GM12801 (cell line): Measurements from ENCODE around the gene PTPRK.

Experiments
- TF ChIP-seq, protein P1 (sequence below): IDR thresholded peaks from one replicate; pipeline ENCODE4 v1.5.1; 2011; ENCODE audit warnings: control low read depth; ENCODE audit not compliant: insufficient read length; ENCODE audit errors: extremely low read depth

The PTPRK gene

DNA sequence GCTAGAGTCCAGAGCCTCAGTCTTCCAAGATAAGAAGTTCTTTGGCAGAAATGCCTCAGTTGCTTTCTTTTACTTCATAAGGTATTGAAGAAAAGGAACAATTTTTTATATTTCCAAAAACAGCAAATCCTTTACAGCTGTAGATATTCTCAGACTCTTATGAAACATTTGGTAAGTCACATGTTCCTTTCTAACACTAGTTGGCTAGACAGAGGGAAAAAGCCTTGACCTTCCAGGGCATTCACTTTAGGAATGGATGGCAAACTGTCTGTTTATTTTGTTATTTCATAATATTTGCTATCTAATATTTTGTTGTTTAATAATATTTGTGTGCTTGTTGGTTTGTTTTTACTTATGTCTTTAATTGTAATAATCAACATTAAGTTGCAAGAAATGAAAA is 140.8 kb downstream of the PTPRK start:
- TF ChIP-seq, protein P1, sequence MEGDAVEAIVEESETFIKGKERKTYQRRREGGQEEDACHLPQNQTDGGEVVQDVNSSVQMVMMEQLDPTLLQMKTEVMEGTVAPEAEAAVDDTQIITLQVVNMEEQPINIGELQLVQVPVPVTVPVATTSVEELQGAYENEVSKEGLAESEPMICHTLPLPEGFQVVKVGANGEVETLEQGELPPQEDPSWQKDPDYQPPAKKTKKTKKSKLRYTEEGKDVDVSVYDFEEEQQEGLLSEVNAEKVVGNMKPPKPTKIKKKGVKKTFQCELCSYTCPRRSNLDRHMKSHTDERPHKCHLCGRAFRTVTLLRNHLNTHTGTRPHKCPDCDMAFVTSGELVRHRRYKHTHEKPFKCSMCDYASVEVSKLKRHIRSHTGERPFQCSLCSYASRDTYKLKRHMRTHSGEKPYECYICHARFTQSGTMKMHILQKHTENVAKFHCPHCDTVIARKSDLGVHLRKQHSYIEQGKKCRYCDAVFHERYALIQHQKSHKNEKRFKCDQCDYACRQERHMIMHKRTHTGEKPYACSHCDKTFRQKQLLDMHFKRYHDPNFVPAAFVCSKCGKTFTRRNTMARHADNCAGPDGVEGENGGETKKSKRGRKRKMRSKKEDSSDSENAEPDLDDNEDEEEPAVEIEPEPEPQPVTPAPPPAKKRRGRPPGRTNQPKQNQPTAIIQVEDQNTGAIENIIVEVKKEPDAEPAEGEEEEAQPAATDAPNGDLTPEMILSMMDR, result no peak

DNA sequence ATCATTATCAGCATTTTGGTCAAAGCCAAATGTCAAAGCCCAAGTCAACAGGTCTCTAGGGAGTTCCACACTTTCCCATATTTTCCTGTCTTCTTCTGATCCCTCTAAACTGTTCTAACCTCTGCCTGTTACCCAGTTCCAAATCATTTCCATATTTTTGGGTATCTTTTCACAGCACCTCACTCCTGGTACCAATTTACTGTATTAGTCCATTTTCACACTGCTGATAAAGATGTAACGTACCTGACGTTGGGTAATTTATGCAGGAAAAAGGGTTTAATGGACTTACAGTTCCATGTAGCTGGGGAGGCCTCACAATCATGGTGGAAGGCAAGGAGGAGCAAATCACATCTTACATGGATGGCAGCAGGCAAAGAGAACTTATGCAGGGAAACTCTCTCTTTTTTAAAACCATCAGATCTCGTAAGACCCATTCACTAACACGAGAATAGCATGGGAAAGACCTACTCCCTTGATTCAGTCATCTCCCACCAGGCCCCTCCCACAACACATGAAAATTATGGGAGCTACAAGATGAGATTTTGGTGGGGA is 143.4 kb downstream of the PTPRK start:
- TF ChIP-seq, protein P1, result no peak

DNA sequence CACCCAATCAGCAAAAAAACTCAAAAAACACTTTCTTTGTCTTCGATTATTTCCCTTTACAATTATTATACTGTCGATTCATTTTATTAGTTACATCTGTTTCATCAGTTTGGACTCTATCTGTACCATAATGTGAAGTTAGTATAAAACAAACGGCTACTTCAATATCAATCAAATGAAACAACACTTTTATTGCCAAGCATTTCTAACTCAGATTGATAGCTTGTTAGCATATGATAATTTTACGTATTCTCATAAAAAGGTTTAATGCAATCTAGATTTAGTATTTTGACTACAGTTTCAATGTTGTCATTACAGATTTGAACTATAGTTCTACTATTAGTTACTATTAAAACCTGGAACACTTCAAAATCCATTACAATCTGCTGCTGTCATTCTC is 149.3 kb downstream of the PTPRK start:
- TF ChIP-seq, protein P1, result no peak

- TF ChIP-seq, protein P1, result no peak
Measured at GRCh38 chr6:128370072-128370471, 150.3 kb downstream of the PTPRK start.

GRCh38 chr6:128368213-128368944 is 152.0 kb downstream of the PTPRK start:
- TF ChIP-seq, protein P1, result no peak

- TF ChIP-seq, protein P1, result no peak
Measured at GRCh38 chr6:128367437-128367836, 153.0 kb downstream of the PTPRK start.

DNA sequence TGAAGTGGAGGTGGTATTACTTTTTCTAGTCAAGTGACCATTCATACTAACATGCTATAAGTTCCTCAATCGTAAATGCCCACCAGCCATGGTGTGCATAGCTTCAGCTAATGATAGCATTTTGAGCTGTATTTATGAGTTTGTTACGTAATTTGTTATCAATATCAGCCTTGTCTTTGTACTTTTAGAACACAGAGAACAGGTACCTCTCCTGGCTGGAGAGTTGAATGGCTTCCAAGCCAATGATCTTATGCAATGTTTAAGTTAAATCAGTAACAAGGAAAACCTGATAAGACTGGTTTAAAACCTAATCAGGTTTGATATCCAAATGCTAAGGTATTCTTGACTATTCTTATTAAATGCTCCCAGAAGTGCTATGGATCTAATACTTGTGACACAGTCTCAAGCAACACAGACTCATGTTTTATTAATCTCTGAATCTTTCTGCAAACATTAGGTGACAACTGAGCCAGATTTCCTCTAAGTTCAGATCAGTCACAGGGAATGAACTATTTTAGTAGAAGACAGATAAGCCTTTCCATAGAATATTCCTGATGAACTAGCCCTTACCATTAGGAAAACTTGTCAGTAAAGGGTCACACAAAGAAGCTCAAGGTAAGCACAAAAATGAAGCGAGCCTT is 154.8 kb downstream of the PTPRK start:
- TF ChIP-seq, protein P1, result no peak
